SU-DHL-6 (cell line): ENCODE measurements around the gene IBA57.

Source experiments
- H2AFZ ChIP-seq: fragments of 200-600 bp; sonication (generic); 2 replicates; pipeline ENCODE4 v1.6.1; 2014; ENCODE audit warnings: low read depth, mild to moderate bottlenecking, moderate library complexity, mixed read lengths, antibody characterized with exemption, low read length; ENCODE audit not compliant: severe bottlenecking
- H3F3A ChIP-seq: fragments of 200-600 bp; shearing (Covaris generic); 2 replicates; pipeline ENCODE4 v1.6.0; 2016; ENCODE audit warnings: antibody characterized with exemption, mild to moderate bottlenecking; ENCODE audit not compliant: insufficient read depth
- H3K27ac ChIP-seq: fragments of 200-600 bp; sonication (generic); 2 replicates; pipeline ENCODE4 v1.5.1; 2016; ENCODE audit warnings: low read depth, mild to moderate bottlenecking, low read length, moderate library complexity, mixed read lengths
- H3K27me3 ChIP-seq: fragments of 200-600 bp; sonication (generic), shearing (Covaris generic); 2 replicates; pipeline ENCODE4 v1.6.0; 2014; ENCODE audit warnings: mild to moderate bottlenecking, low read length
- H3K36me3 ChIP-seq: fragments of 200-600 bp; sonication (generic); 2 replicates; pipeline ENCODE4 v1.6.1; 2014; ENCODE audit warnings: mild to moderate bottlenecking, low read length, mixed read lengths
- H3K4me2 ChIP-seq: fragments of 300-600, 200-600 bp; shearing (Covaris generic), sonication (generic); 2 replicates; pipeline ENCODE4 v1.6.0; 2014; ENCODE audit warnings: low read length, low read depth, mild to moderate bottlenecking; ENCODE audit not compliant: poor library complexity, severe bottlenecking
- H3K4me3 ChIP-seq: fragments of 200-600 bp; sonication (generic); 2 replicates; pipeline ENCODE4 v1.5.1; 2014; ENCODE audit warnings: antibody characterized with exemption, low read length, mild to moderate bottlenecking, mixed read lengths; ENCODE audit not compliant: insufficient read depth, poor library complexity, severe bottlenecking
- H3K79me2 ChIP-seq: fragments of 200-600 bp; sonication (generic); 2 replicates; pipeline ENCODE4 v1.6.1; 2014; ENCODE audit warnings: mild to moderate bottlenecking, low read length, moderate library complexity; ENCODE audit not compliant: insufficient read depth
- H3K9ac ChIP-seq: fragments of 200-600 bp; sonication (generic); 2 replicates; pipeline ENCODE4 v1.7.0; 2014; ENCODE audit warnings: mild to moderate bottlenecking, low read length
- H3K9me2 ChIP-seq: fragments of 200-600 bp; sonication (generic); replicated peaks from 2 replicates; pipeline ENCODE4 v1.6.1; 2014; ENCODE audit warnings: low read length; ENCODE audit not compliant: insufficient read depth
- H3K9me3 ChIP-seq: fragments of 200-600 bp; sonication (generic); 2 replicates; pipeline ENCODE4 v1.6.1; 2014; ENCODE audit warnings: low read length, mixed read lengths; ENCODE audit not compliant: insufficient read depth
- H4K20me1 ChIP-seq: fragments of 200-600 bp; sonication (generic); 2 replicates; pipeline ENCODE4 v1.6.1; 2014; ENCODE audit warnings: low read depth, mild to moderate bottlenecking, antibody characterized with exemption, low read length, moderate library complexity, mixed read lengths
- EZH2phosphoT487 ChIP-seq: fragments of 200-600 bp; sonication (generic), shearing (Covaris generic); conservative IDR thresholded peaks from 2 replicates; pipeline ENCODE4 v1.6.1; 2018; ENCODE audit warnings: mild to moderate bottlenecking, antibody characterized with exemption, low read length, moderate library complexity, mixed read lengths
- TF ChIP-seq, protein P1 (sequence below): fragments of 200-600 bp; sonication (generic); IDR thresholded peaks from one replicate; pipeline ENCODE4 v1.5.1; 2017; ENCODE audit warnings: antibody characterized with exemption, mild to moderate bottlenecking, low read length, moderate library complexity; ENCODE audit not compliant: insufficient read depth, poor library complexity, severe bottlenecking

IBA57 gene

DNA sequence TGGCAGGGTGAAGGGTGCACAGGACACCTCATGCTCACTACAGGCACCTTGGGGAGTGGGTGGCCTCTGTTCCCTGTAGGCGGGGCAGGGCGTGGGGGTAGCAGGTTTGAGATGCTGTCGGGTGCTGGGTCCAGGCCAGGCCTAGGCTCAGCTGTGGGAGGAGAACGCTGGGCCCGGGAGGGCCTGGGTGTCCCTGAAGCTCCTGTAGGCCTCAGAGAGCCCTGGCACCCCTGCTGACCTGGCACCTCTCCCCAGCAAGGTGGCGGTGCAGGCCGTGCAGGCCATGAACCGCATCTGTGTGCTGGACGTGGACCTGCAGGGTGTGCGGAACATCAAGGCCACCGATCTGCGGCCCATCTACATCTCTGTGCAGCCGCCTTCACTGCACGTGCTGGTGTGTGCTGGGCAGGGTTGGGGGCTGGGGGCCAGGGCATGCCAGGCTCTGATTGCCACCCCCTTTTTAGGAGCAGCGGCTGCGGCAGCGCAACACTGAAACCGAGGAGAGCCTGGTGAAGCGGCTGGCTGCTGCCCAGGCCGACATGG lies 18.4 kb upstream of the IBA57 start:
- H3K79me2 ChIP-seq = peaks cover 38% of the 10 kb centered on the region

GRCh38 chr1:228147768-228148167 lies 17.8 kb upstream of the IBA57 start:
- Histone ChIP-seq H3K27ac (no peak overlapping the region), H3K36me3 (no peaks in the 10 kb centered on the region), H4K20me1 (no peaks in the 10 kb centered on the region; the same call in 1 of the 2 replicates)

More for the DNA sequence above, 18.4 kb upstream of the IBA57 start:
- TF ChIP-seq EZH2phosphoT487 = no peak
- TF ChIP-seq, protein P1, sequence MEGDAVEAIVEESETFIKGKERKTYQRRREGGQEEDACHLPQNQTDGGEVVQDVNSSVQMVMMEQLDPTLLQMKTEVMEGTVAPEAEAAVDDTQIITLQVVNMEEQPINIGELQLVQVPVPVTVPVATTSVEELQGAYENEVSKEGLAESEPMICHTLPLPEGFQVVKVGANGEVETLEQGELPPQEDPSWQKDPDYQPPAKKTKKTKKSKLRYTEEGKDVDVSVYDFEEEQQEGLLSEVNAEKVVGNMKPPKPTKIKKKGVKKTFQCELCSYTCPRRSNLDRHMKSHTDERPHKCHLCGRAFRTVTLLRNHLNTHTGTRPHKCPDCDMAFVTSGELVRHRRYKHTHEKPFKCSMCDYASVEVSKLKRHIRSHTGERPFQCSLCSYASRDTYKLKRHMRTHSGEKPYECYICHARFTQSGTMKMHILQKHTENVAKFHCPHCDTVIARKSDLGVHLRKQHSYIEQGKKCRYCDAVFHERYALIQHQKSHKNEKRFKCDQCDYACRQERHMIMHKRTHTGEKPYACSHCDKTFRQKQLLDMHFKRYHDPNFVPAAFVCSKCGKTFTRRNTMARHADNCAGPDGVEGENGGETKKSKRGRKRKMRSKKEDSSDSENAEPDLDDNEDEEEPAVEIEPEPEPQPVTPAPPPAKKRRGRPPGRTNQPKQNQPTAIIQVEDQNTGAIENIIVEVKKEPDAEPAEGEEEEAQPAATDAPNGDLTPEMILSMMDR = no peak
- Histone ChIP-seq H3K36me3 (no peaks in the 10 kb centered on the region), H3K9me3 (no peaks in the 10 kb centered on the region), H4K20me1 (no peaks in the 10 kb centered on the region; the same call in 1 of the 2 replicates), H3K4me3 (no peak overlapping the region), H3K9me2 (no peaks in the 10 kb centered on the region), H3K9ac (no peak overlapping the region), H3K27ac (no peak overlapping the region), H3K27me3 (no peaks in the 10 kb centered on the region), H2AFZ (no peak overlapping the region), H3F3A (no peaks in the 10 kb centered on the region), H3K4me2 (no peak overlapping the region)

GRCh38 chr1:228148196-228148861 lies 17.3 kb upstream of the IBA57 start:
- Histone ChIP-seq H3K79me2 (peaks cover 27% of the 10 kb centered on the region), H3K27me3 (no peaks in the 10 kb centered on the region), H3F3A (no peaks in the 10 kb centered on the region), H3K9me3 (no peaks in the 10 kb centered on the region), H3K4me3 (no peak overlapping the region), H4K20me1 (no peaks in the 10 kb centered on the region; the same call in 1 of the 2 replicates), H2AFZ (no peak overlapping the region), H3K27ac (no peak overlapping the region), H3K9me2 (no peaks in the 10 kb centered on the region), H3K9ac (no peak overlapping the region), H3K36me3 (no peaks in the 10 kb centered on the region), H3K4me2 (no peak overlapping the region)
- no peak for TF ChIP-seq EZH2phosphoT487
- TF ChIP-seq, protein P1 = no peak

More at GRCh38 chr1:228147768-228148167, 17.8 kb upstream of the IBA57 start:
- H3K4me2 ChIP-seq = no peak overlapping the region
- H3K4me3 ChIP-seq = no peak overlapping the region
- no peak overlapping the region for H3K9ac ChIP-seq
- H3F3A ChIP-seq = no peaks in the 10 kb centered on the region
- no peaks in the 10 kb centered on the region for H3K9me3 ChIP-seq
- no peaks in the 10 kb centered on the region for H3K27me3 ChIP-seq
- no peak overlapping the region for H2AFZ ChIP-seq
- H3K9me2 ChIP-seq = no peaks in the 10 kb centered on the region
- H3K79me2 ChIP-seq = peaks cover 33% of the 10 kb centered on the region
- TF ChIP-seq, protein P1 = no peak
- TF ChIP-seq EZH2phosphoT487 = no peak
